Measurements from ENCODE around the gene PITPNC1.

- TF ChIP-seq CTCF (IDR thresholded peaks at IDR 0.05) = no peak
- no peak for TF ChIP-seq POLR2A (IDR thresholded peaks at IDR 0.05)
These were observed 285.6 kb downstream of the PITPNC1 start for GRCh38 chr17:67662712-67663111.

Data from esophagus squamous epithelium (tissue), 4 donors.